IMR-90 (cell line): ENCODE results near the gene C11orf86. TPM values are rescaled to one million over a fixed set of nuclear protein-coding genes. Genes with fewer than 3 reads are reported as not detected.

Experiments
- ATAC-seq: fragments of 200-7000 bp; cut with Tn5 transposase; 2 replicates; pipeline ENCODE4 v1.9.1; 2020; ENCODE audit warnings: low read depth, mild to moderate bottlenecking, moderate library complexity
- BruUV-seq: library from RNA; stranded (reverse); fragments of 400-500 nt; replicated peaks from 2 replicates; lab custom pipeline; 2021; lab: Mats Ljungman, UMichigan
- CTCF ChIA-PET: fragments of 300-600 bp; formaldehyde crosslinking; extraction: SDS; loops from one replicate; lab custom pipeline; 2021; ENCODE audit warnings: antibody characterized with exemption; lab: Yijun Ruan, JAX
- POLR2A ChIA-PET: fragments of 300-600 bp; sonication (Branson Sonifier 250); formaldehyde crosslinking; loops from one replicate; lab custom pipeline; 2022; ENCODE audit warnings: antibody characterized with exemption; ENCODE audit not compliant: unreplicated experiment; lab: Charles Lee
- DNase-seq: peaks from one replicate; pipeline ENCODE4 v3.0.0; 2013
- H2AFZ ChIP-seq: replicated peaks from 2 replicates; pipeline ENCODE3; 2013; ENCODE audit warnings: low read length, mild to moderate bottlenecking; ENCODE audit not compliant: poor library complexity
- H2AK5ac ChIP-seq: 2 replicates; pipeline ENCODE4 v1.6.1; 2013; ENCODE audit warnings: low read depth, low read length, inconsistent platforms
- H2AK9ac ChIP-seq: replicated peaks from 2 replicates; pipeline ENCODE3; 2013; ENCODE audit warnings: mild to moderate bottlenecking, low read depth, low read length, moderate library complexity; ENCODE audit not compliant: poor library complexity
- H2BK120ac ChIP-seq: 2 replicates; pipeline ENCODE4 v1.6.1; 2013; ENCODE audit warnings: low read depth, low read length, inconsistent platforms
- H2BK15ac ChIP-seq: 3 replicates; pipeline ENCODE4 v1.6.1; 2013; ENCODE audit warnings: low read depth, low read length, inconsistent platforms
- H2BK20ac ChIP-seq: 2 replicates; pipeline ENCODE4 v1.6.1; 2013; ENCODE audit warnings: low read depth, mild to moderate bottlenecking, inconsistent platforms, low read length, moderate library complexity
- H2BK5ac ChIP-seq: 2 replicates; pipeline ENCODE4 v1.6.1; 2013; ENCODE audit warnings: mild to moderate bottlenecking, low read depth, low read length, inconsistent platforms; ENCODE audit not compliant: poor library complexity, severe bottlenecking
- H3K14ac ChIP-seq: replicated peaks from 2 replicates; pipeline ENCODE4 v1.6.1; 2013; ENCODE audit warnings: low read depth, low read length, inconsistent platforms
- H3K18ac ChIP-seq: 2 replicates; pipeline ENCODE4 v1.6.1; 2013; ENCODE audit warnings: low read depth, low read length, control low read depth
- H3K23ac ChIP-seq: 2 replicates; pipeline ENCODE4 v1.6.1; 2013; ENCODE audit warnings: low read depth, low read length, inconsistent platforms
- H3K27ac ChIP-seq: 2 replicates; pipeline ENCODE4 v1.5.1; 2013; ENCODE audit warnings: mild to moderate bottlenecking, control low read depth, low read length; ENCODE audit not compliant: insufficient read depth
- H3K27me3 ChIP-seq: 2 replicates; pipeline ENCODE4 v1.6.1; 2013; ENCODE audit warnings: low read length; ENCODE audit not compliant: control insufficient read depth, insufficient read depth
- H3K36me3 ChIP-seq: 2 replicates; pipeline ENCODE4 v1.6.1; 2013; ENCODE audit warnings: low read length, mixed read lengths; ENCODE audit not compliant: control insufficient read depth, insufficient read depth
- H3K4ac ChIP-seq: 2 replicates; pipeline ENCODE4 v1.6.1; 2013; ENCODE audit warnings: low read depth, low read length, inconsistent platforms
- H3K4me1 ChIP-seq: 2 replicates; pipeline ENCODE4 v1.6.1; 2013; ENCODE audit warnings: low read length, mixed read lengths; ENCODE audit not compliant: control insufficient read depth, insufficient read depth
- H3K4me2 ChIP-seq: 2 replicates; pipeline ENCODE4 v1.6.1; 2013; ENCODE audit warnings: low read depth, mild to moderate bottlenecking, control low read depth, low read length, moderate library complexity
- H3K4me3 ChIP-seq: 2 replicates; pipeline ENCODE4 v1.5.1; 2013; ENCODE audit warnings: low read depth, mild to moderate bottlenecking, control low read depth, low read length, moderate library complexity; ENCODE audit not compliant: insufficient read depth
- H3K56ac ChIP-seq: 2 replicates; pipeline ENCODE4 v1.6.1; 2013; ENCODE audit warnings: low read length, inconsistent platforms; ENCODE audit not compliant: insufficient read depth; ENCODE audit errors: extremely low read depth
- H3K79me1 ChIP-seq, 2 experiments: 2 replicates each; pipeline ENCODE4 v1.6.1; 2013; ENCODE audit warnings: low read length in 2 of 2, inconsistent platforms in 1 of 2, low read depth in 1 of 2
- H3K9ac ChIP-seq: 2 replicates; pipeline ENCODE4 v1.6.1; 2013; ENCODE audit warnings: low read depth, low read length, control low read depth
- H3K9me1 ChIP-seq: 2 replicates; pipeline ENCODE4 v1.6.1; 2013; ENCODE audit warnings: low read length, inconsistent platforms; ENCODE audit not compliant: insufficient read depth
- H3K9me3 ChIP-seq: 2 replicates; pipeline ENCODE4 v1.6.1; 2013; ENCODE audit warnings: low read length; ENCODE audit not compliant: control insufficient read depth, insufficient read depth
- H4K20me1 ChIP-seq: 2 replicates; pipeline ENCODE4 v1.6.1; 2013; ENCODE audit warnings: low read length, inconsistent platforms; ENCODE audit not compliant: insufficient read depth
- H4K5ac ChIP-seq: 2 replicates; pipeline ENCODE4 v1.6.1; 2013; ENCODE audit warnings: mild to moderate bottlenecking, low read depth, low read length, control low read depth
- H4K8ac ChIP-seq, 2 experiments: 2 replicates each; pipeline ENCODE4 v1.6.1; 2013; ENCODE audit warnings: low read depth in 2 of 2, low read length in 2 of 2, control low read depth in 1 of 2, inconsistent platforms in 1 of 2
- H4K91ac ChIP-seq: 2 replicates; pipeline ENCODE4 v1.6.1; 2013; ENCODE audit warnings: low read depth, low read length, inconsistent platforms; ENCODE audit not compliant: insufficient read depth
- BHLHE40 ChIP-seq: fragments of 150-350 bp; IDR thresholded peaks from 2 replicates; pipeline ENCODE4 v1.6.1; 2016; ENCODE audit warnings: mild to moderate bottlenecking, low read depth, low read length
- CEBPB ChIP-seq: IDR thresholded peaks from 2 replicates; pipeline ENCODE4 v1.6.1; 2012; ENCODE audit warnings: low read depth, low read length, improper control_type of control experiment
- CHD1 ChIP-seq: IDR thresholded peaks from 2 replicates; pipeline ENCODE4 v1.6.1; 2012; ENCODE audit warnings: low read depth, low read length, improper control_type of control experiment
- CTCF ChIP-seq: conservative IDR thresholded peaks from 2 replicates; pipeline ENCODE4 v1.5.1; 2012; ENCODE audit warnings: mild to moderate bottlenecking, low read depth, low read length, improper control_type of control experiment
- FOS ChIP-seq: fragments of 150-350 bp; IDR thresholded peaks from 2 replicates; pipeline ENCODE4 v1.6.1; 2016; ENCODE audit warnings: low read depth, low read length
- MAFK ChIP-seq: IDR thresholded peaks from 2 replicates; pipeline ENCODE4 v1.6.1; 2012; ENCODE audit warnings: low read depth, low read length, improper control_type of control experiment
- MAZ ChIP-seq: IDR thresholded peaks from 2 replicates; pipeline ENCODE4 v1.6.1; 2012; ENCODE audit warnings: low read depth, mild to moderate bottlenecking, low read length, improper control_type of control experiment, moderate library complexity, borderline replicate concordance
- MXI1 ChIP-seq: IDR thresholded peaks from 2 replicates; pipeline ENCODE4 v1.6.1; 2012; ENCODE audit warnings: low read depth, mild to moderate bottlenecking, low read length, moderate library complexity, borderline replicate concordance
- NFE2L2 ChIP-seq: fragments of 150-350 bp; IDR thresholded peaks from 2 replicates; pipeline ENCODE4 v1.6.1; 2016; ENCODE audit warnings: low read depth, mild to moderate bottlenecking, low read length
- POLR2A ChIP-seq: IDR thresholded peaks from 2 replicates; pipeline ENCODE4 v1.6.1; 2012; ENCODE audit warnings: mild to moderate bottlenecking, low read depth, low read length
- RAD21 ChIP-seq: IDR thresholded peaks from 2 replicates; pipeline ENCODE4 v1.6.1; 2012; ENCODE audit warnings: low read length, improper control_type of control experiment
- RCOR1 ChIP-seq: IDR thresholded peaks from 2 replicates; pipeline ENCODE4 v1.6.1; 2012; ENCODE audit warnings: mild to moderate bottlenecking, low read length, improper control_type of control experiment; ENCODE audit not compliant: insufficient replicate concordance
- RFX5 ChIP-seq: IDR thresholded peaks from 2 replicates; pipeline ENCODE4 v1.8.0; 2012; ENCODE audit warnings: low read depth, mild to moderate bottlenecking, low read length, moderate library complexity
- SMC3 ChIP-seq: fragments of 150-350 bp; IDR thresholded peaks from 2 replicates; pipeline ENCODE4 v1.6.1; 2016; ENCODE audit warnings: low read depth, mild to moderate bottlenecking, antibody characterized with exemption, low read length, moderate library complexity
- WGBS, 2 experiments: methylation state at CpG; one replicate each; pipeline versions ENCODE4 v1.1.5 to v1.1.7; 2013; ENCODE audit warnings: missing lambda C conversion rate in 2 of 2; ENCODE audit not compliant: insufficient read length in 1 of 2; ENCODE audit errors: extremely low coverage in 2 of 2; 5-methylcytosine and 5-hydroxymethylcytosine counted together
- dilution Hi-C: fragments of 300-500 bp; cut with HindIII; formaldehyde crosslinking; loops from one replicate; pipeline ENCODE4 v1.14.3; 2018; ENCODE audit warnings: low sequenced_read_pairs; ENCODE audit not compliant: unreplicated experiment
- in situ Hi-C: fragments of 300-500 bp; cut with MboI; formaldehyde crosslinking; loops from 3 replicates; pipeline ENCODE4 v1.14.3; 2019; ENCODE audit warnings: low sequenced_read_pairs, inconsistent platforms, mixed read lengths
- intact Hi-C: fragments of 100-400 bp; cut with micrococcal nuclease; formaldehyde crosslinking; loops from 2 replicates; pipeline ENCODE4 v1.10.0; 2022
- polyA plus RNA-seq, 3 experiments: library from polyadenylated mRNA; depleted of rRNA; stranded (reverse); fragments of >200 nt; gene quantifications; 2 replicates each; pipeline ENCODE4 v1.2.3, GENCODE V29; 2012; ENCODE audit warnings: low replicate concordance in 1 of 3
- total RNA-seq: library from RNA; depleted of rRNA; stranded (reverse); fragments of >200 nt; gene quantifications from 2 replicates; pipeline ENCODE4 v1.2.3, GENCODE V29; 2012
- TF ChIP-seq, protein P1 (sequence below): fragments of 150-350 bp; IDR thresholded peaks from 2 replicates; pipeline ENCODE4 v1.6.1; 2016; ENCODE audit warnings: low read depth, mild to moderate bottlenecking, low read length, moderate library complexity, borderline replicate concordance
- TF ChIP-seq, protein P2 (sequence below): fragments of 150-350 bp; IDR thresholded peaks from 2 replicates; pipeline ENCODE4 v1.6.1; 2017; ENCODE audit warnings: mild to moderate bottlenecking, antibody characterized with exemption, low read length, low read depth

The C11orf86 gene
- total and polyA plus RNA-seq, 2 of the 4 experiments (the other 2 are of a cell fraction), result not detected

DNA sequence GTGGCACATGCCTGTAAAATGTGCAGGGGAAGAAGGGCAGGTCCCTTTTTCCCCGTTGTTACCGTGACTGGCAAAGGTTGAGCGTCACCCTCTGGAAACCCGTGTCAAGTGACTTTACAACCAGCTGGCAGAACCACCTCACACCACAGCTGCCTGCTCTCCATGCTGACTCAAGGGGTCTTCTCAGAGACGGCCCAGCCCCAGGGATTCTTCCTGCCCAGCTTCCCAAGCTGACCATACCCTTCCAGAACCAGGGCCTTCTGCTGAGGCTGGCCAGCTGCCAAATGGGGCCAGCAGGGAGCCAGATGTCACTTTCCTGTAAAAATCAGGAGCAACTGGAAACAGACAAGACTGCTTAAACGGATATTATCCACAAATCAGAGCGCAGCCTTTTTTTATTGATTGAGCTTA lies 23.2 kb upstream of the C11orf86 start:
- no peak overlapping the region for H3K18ac ChIP-seq
- H3K9me3 ChIP-seq, result no peaks in the 10 kb centered on the region
- H3K36me3 ChIP-seq, result peaks cover 17% of the 10 kb centered on the region; the same call in 1 of the 2 replicates
- no peak overlapping the region for H3K56ac ChIP-seq
- H2AK5ac ChIP-seq, result peak overlapping the region; percentile 33; the same call in 1 of the 2 replicates
- ATAC-seq (no peak), DNase-seq (peak; percentile 60)
- H3K4me3 ChIP-seq, result no peak overlapping the region
- H4K91ac ChIP-seq, result 0 out of 2 replicates have a peak overlapping the region, but pooled peaks have one; percentile 20
- dilution Hi-C loops, result no loop called here
- H3K79me1 ChIP-seq, result peaks cover 0 to 41% of the 10 kb centered on the region in 2 experiments
- CTCF ChIA-PET, result interaction anchor here (0.5 to 0.6 kb wide), 2 partner anchors 55 to 390 kb away, joined by 3 read pairs; no protein-coding TSS in a partner anchor
- no peak overlapping the region for H2BK20ac ChIP-seq
- TF ChIP-seq FOS, result no peak
- no peak for TF ChIP-seq RCOR1
- no peak for TF ChIP-seq SMC3
- TF ChIP-seq CTCF, result no peak
- TF ChIP-seq POLR2A, result no peak
- no peak for TF ChIP-seq BHLHE40
- no peak for TF ChIP-seq MXI1
- no peak for TF ChIP-seq RFX5
- no peak for TF ChIP-seq CEBPB
- TF ChIP-seq CHD1, result no peak
- TF ChIP-seq, protein P1, sequence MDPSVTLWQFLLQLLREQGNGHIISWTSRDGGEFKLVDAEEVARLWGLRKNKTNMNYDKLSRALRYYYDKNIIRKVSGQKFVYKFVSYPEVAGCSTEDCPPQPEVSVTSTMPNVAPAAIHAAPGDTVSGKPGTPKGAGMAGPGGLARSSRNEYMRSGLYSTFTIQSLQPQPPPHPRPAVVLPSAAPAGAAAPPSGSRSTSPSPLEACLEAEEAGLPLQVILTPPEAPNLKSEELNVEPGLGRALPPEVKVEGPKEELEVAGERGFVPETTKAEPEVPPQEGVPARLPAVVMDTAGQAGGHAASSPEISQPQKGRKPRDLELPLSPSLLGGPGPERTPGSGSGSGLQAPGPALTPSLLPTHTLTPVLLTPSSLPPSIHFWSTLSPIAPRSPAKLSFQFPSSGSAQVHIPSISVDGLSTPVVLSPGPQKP, result no peak
- no peak for TF ChIP-seq MAFK
- TF ChIP-seq RAD21, result no peak
- TF ChIP-seq NFE2L2, result no peak
- TF ChIP-seq, protein P2, sequence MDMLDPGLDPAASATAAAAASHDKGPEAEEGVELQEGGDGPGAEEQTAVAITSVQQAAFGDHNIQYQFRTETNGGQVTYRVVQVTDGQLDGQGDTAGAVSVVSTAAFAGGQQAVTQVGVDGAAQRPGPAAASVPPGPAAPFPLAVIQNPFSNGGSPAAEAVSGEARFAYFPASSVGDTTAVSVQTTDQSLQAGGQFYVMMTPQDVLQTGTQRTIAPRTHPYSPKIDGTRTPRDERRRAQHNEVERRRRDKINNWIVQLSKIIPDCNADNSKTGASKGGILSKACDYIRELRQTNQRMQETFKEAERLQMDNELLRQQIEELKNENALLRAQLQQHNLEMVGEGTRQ, result no peak
- no peak for TF ChIP-seq MAZ
- peaks cover 17% of the 10 kb centered on the region for H3K4me1 ChIP-seq
- peak overlapping the region; percentile 36; the same call in 1 of the 2 replicates for H3K9ac ChIP-seq
- H3K14ac ChIP-seq, result no peak overlapping the region; the same call in 1 of the 2 replicates
- H3K4me2 ChIP-seq, result no peak overlapping the region
- H2BK5ac ChIP-seq, result no peak overlapping the region
- peak overlapping the region; percentile 70; the same call in 1 of the 2 replicates for H3K4ac ChIP-seq
- WGBS, 2 experiments, result 46% methylated on average over 6 of the region's 7 CpGs; no CpG with 5 or more reads in 1 of the 2 experiments
- H4K8ac ChIP-seq, result peak overlapping the region in 1 of 2 experiments; percentile 13; a peak in 1 of 4 replicates
- intact Hi-C loops, result no loop called here
- H2BK15ac ChIP-seq, result 0 out of 3 replicates have a peak overlapping the region, but pooled peaks have one; percentile 20
- BruUV-seq, result no TSS peak
- peak overlapping the region; percentile 81 for H2AK9ac ChIP-seq
- H2BK120ac ChIP-seq, result no peak overlapping the region
- H3K9me1 ChIP-seq, result peaks cover 25% of the 10 kb centered on the region
- POLR2A ChIA-PET, result no interaction called here
- H3K23ac ChIP-seq, result peak overlapping the region; percentile 31
- H3K27ac ChIP-seq, result peak overlapping the region; percentile 39; the same call in 1 of the 2 replicates
- no peaks in the 10 kb centered on the region for H3K27me3 ChIP-seq
- no peak overlapping the region for H4K5ac ChIP-seq
- H2AFZ ChIP-seq, result no peak overlapping the region
- H4K20me1 ChIP-seq, result peaks cover 1% of the 10 kb centered on the region; the same call in 1 of the 2 replicates
- in situ Hi-C loops, result no loop called here
